Measurements from ENCODE around the gene LONRF3. TPM values are rescaled to one million over a fixed set of nuclear protein-coding genes. Genes with fewer than 3 reads are reported as not detected.

LONRF3 gene
- total RNA-seq: under 1 TPM; 0.50 to 0.73 TPM

- H3K9me3 Mint-ChIP-seq: no peaks in the 10 kb centered on the region
- peak within 1 kb of the TSS; percentile 77 for H3K4me3 Mint-ChIP-seq
- H3K4me1 Mint-ChIP-seq: peaks cover 15% of the 10 kb centered on the region
- no peaks in the 10 kb centered on the region for H3K36me3 Mint-ChIP-seq (ENCODE audit: low read depth)
- H3K27ac Mint-ChIP-seq: peak within 1 kb of the TSS; percentile 10
- DNase-seq: peak; percentile 55
- peaks cover 32% of the 10 kb centered on the region for H3K27me3 Mint-ChIP-seq
- ChIA-PET POLR2A (no interaction called here), CTCF (interaction anchor here (1.4 kb wide), 1 partner anchor 30 kb away, joined by 6 read pairs; no protein-coding TSS in a partner anchor)
Measured at GRCh38 chrX:118974088-118974907, at the start of gene LONRF3. TSS of gene LONRF3 (plus strand) at chrX:118974618. CDS start at chrX:118974781, 163 bp downstream.

GRCh38 chrX:118928151-118928550 lies 46.3 kb upstream of the LONRF3 start:
- ChIA-PET CTCF (no interaction called here), POLR2A (no interaction called here)
- H3K4me1 Mint-ChIP-seq: no peaks in the 10 kb centered on the region
- no peak overlapping the region for H3K4me3 Mint-ChIP-seq
- DNase-seq: no peak
- H3K9me3 Mint-ChIP-seq: no peaks in the 10 kb centered on the region
- no peaks in the 10 kb centered on the region for H3K27me3 Mint-ChIP-seq
- H3K27ac Mint-ChIP-seq: no peak overlapping the region
- no peaks in the 10 kb centered on the region for H3K36me3 Mint-ChIP-seq (ENCODE audit: low read depth)

- Mint-ChIP-seq H3K4me1 (no peaks in the 10 kb centered on the region), H3K36me3 (ENCODE audit: low read depth) (no peaks in the 10 kb centered on the region), H3K9me3 (no peaks in the 10 kb centered on the region), H3K27me3 (no peaks in the 10 kb centered on the region), H3K27ac (no peak overlapping the region), H3K4me3 (no peak overlapping the region)
- DNase-seq: no peak
- POLR2A ChIA-PET: no interaction called here
- CTCF ChIA-PET: no interaction called here
Measured at GRCh38 chrX:118935352-118935751, 39.1 kb upstream of the LONRF3 start.

GRCh38 chrX:118941147-118941546 lies 33.3 kb upstream of the LONRF3 start:
- H3K27ac Mint-ChIP-seq: no peak overlapping the region
- CTCF ChIA-PET: no interaction called here

GRCh38 chrX:118943102-118943501 lies 31.3 kb upstream of the LONRF3 start:
- no peak overlapping the region for H3K27ac Mint-ChIP-seq
- no peak for DNase-seq
- H3K4me3 Mint-ChIP-seq: no peak overlapping the region
- POLR2A ChIA-PET: no interaction called here
- CTCF ChIA-PET: no interaction called here
- no peaks in the 10 kb centered on the region for H3K4me1 Mint-ChIP-seq
- no peaks in the 10 kb centered on the region for H3K9me3 Mint-ChIP-seq
- H3K27me3 Mint-ChIP-seq: no peaks in the 10 kb centered on the region
- H3K36me3 Mint-ChIP-seq (ENCODE audit: low read depth): no peaks in the 10 kb centered on the region

More at GRCh38 chrX:118941147-118941546, 33.3 kb upstream of the LONRF3 start:
- Mint-ChIP-seq H3K36me3 (ENCODE audit: low read depth) (no peaks in the 10 kb centered on the region), H3K4me1 (no peaks in the 10 kb centered on the region), H3K4me3 (no peak overlapping the region), H3K27me3 (no peaks in the 10 kb centered on the region), H3K9me3 (no peaks in the 10 kb centered on the region)
- POLR2A ChIA-PET: no interaction called here
- DNase-seq: no peak

- Mint-ChIP-seq H3K36me3 (ENCODE audit: low read depth) (no peaks in the 10 kb centered on the region), H3K9me3 (no peaks in the 10 kb centered on the region), H3K4me1 (no peaks in the 10 kb centered on the region), H3K27me3 (no peaks in the 10 kb centered on the region), H3K27ac (no peak overlapping the region), H3K4me3 (no peak overlapping the region)
- DNase-seq: no peak
- ChIA-PET POLR2A (no interaction called here), CTCF (no interaction called here)
Measured at GRCh38 chrX:118945921-118946320, 28.5 kb upstream of the LONRF3 start.

GRCh38 chrX:118948270-118948669 lies 26.1 kb upstream of the LONRF3 start:
- H3K27ac Mint-ChIP-seq: no peak overlapping the region
- H3K36me3 Mint-ChIP-seq (ENCODE audit: low read depth): no peaks in the 10 kb centered on the region
- CTCF ChIA-PET: no interaction called here
- H3K9me3 Mint-ChIP-seq: no peaks in the 10 kb centered on the region
- DNase-seq: no peak
- H3K4me3 Mint-ChIP-seq: no peak overlapping the region
- no peaks in the 10 kb centered on the region for H3K27me3 Mint-ChIP-seq
- POLR2A ChIA-PET: no interaction called here
- H3K4me1 Mint-ChIP-seq: no peaks in the 10 kb centered on the region

- ChIA-PET POLR2A (no interaction called here), CTCF (no interaction called here)
- Mint-ChIP-seq H3K4me3 (no peak overlapping the region), H3K4me1 (no peaks in the 10 kb centered on the region), H3K9me3 (no peaks in the 10 kb centered on the region), H3K27ac (no peak overlapping the region), H3K36me3 (ENCODE audit: low read depth) (no peaks in the 10 kb centered on the region), H3K27me3 (no peaks in the 10 kb centered on the region)
- DNase-seq: no peak
Measured at GRCh38 chrX:118961866-118962560, 12.4 kb upstream of the LONRF3 start.

- no peak for DNase-seq
- no peaks in the 10 kb centered on the region for H3K27me3 Mint-ChIP-seq
- no peaks in the 10 kb centered on the region for H3K9me3 Mint-ChIP-seq
- no peaks in the 10 kb centered on the region for H3K4me1 Mint-ChIP-seq
- H3K4me3 Mint-ChIP-seq: no peak overlapping the region
- POLR2A ChIA-PET: no interaction called here
- H3K27ac Mint-ChIP-seq: no peak overlapping the region
- H3K36me3 Mint-ChIP-seq (ENCODE audit: low read depth): no peaks in the 10 kb centered on the region
- CTCF ChIA-PET: no interaction called here
Measured at GRCh38 chrX:118963159-118963558, 11.3 kb upstream of the LONRF3 start.

GRCh38 chrX:118964252-118964651 lies 10.2 kb upstream of the LONRF3 start:
- Mint-ChIP-seq H3K27ac (no peak overlapping the region), H3K4me1 (no peaks in the 10 kb centered on the region), H3K27me3 (no peaks in the 10 kb centered on the region), H3K9me3 (no peaks in the 10 kb centered on the region), H3K4me3 (no peak overlapping the region), H3K36me3 (ENCODE audit: low read depth) (no peaks in the 10 kb centered on the region)
- CTCF ChIA-PET: no interaction called here
- POLR2A ChIA-PET: no interaction called here
- DNase-seq: no peak

- POLR2A ChIA-PET: no interaction called here
- no peak overlapping the region for H3K27ac Mint-ChIP-seq
- no peaks in the 10 kb centered on the region for H3K9me3 Mint-ChIP-seq
- no peak for DNase-seq
- CTCF ChIA-PET: no interaction called here
- H3K36me3 Mint-ChIP-seq (ENCODE audit: low read depth): no peaks in the 10 kb centered on the region
- no peak overlapping the region for H3K4me3 Mint-ChIP-seq
- no peaks in the 10 kb centered on the region for H3K4me1 Mint-ChIP-seq
- peaks cover 3% of the 10 kb centered on the region for H3K27me3 Mint-ChIP-seq
Measured at GRCh38 chrX:118965395-118965794, 9.0 kb upstream of the LONRF3 start.

- H3K4me1 Mint-ChIP-seq: no peaks in the 10 kb centered on the region
- ChIA-PET CTCF (no interaction called here), POLR2A (no interaction called here)
- peaks cover 11% of the 10 kb centered on the region for H3K27me3 Mint-ChIP-seq
- no peaks in the 10 kb centered on the region for H3K9me3 Mint-ChIP-seq
- DNase-seq: no peak
- H3K36me3 Mint-ChIP-seq (ENCODE audit: low read depth): no peaks in the 10 kb centered on the region
- H3K4me3 Mint-ChIP-seq: no peak overlapping the region
- no peak overlapping the region for H3K27ac Mint-ChIP-seq
Measured at GRCh38 chrX:118968031-118968430, 6.4 kb upstream of the LONRF3 start.

GRCh38 chrX:118971552-118971951 lies 2.9 kb upstream of the LONRF3 start:
- POLR2A ChIA-PET: no interaction called here
- no peak overlapping the region for H3K27ac Mint-ChIP-seq
- CTCF ChIA-PET: no interaction called here
- no peaks in the 10 kb centered on the region for H3K36me3 Mint-ChIP-seq (ENCODE audit: low read depth)
- H3K4me3 Mint-ChIP-seq: no peak overlapping the region
- DNase-seq: no peak
- H3K27me3 Mint-ChIP-seq: peaks cover 30% of the 10 kb centered on the region
- peaks cover 15% of the 10 kb centered on the region for H3K4me1 Mint-ChIP-seq
- H3K9me3 Mint-ChIP-seq: no peaks in the 10 kb centered on the region

Data from activated CD4-positive, alpha-beta memory T cell treated with anti-CD3 and anti-CD28 coated beads, Interleukin-2, amount 10 ng/mL, durations not matched to agents 7 days and 5 days (primary cell).